ENCODE data around the gene TAS2R38.

TAS2R38 gene

DNA sequence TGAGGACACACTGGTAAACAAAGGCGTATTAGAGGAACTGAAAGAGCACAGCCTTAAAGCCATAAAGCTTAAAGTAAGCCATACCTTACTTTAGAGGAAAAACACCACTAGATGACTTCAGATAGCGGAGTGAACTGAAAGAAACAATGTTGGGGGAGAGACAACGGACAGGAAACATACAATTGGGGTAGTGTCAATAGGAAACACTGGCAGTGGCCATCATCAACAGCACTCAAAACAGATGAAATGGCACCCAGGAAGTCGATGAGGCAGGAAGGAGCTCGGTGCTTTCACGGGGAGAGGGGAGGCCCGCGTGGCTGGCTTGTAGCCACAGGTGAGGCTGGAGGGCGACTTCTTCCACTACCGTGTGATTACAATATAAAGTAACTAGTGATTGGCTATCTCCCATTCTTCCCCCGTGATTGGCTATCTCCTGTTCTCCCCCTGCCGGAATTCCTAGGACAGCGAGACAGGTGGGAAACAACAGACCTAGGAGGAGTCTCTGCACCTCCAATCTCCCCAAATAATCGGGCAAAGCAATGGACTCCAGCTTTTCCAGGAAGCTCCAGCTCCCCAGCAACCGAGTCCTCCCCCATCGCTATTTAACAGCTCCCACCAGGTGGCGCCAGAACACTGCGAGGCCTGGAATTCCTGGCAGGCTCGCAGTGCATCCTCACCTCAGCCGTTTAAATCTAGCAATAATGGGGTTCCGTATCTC is 2.4 kb upstream of the TAS2R38 start:
- DNase-seq (ENCODE audit: low read depth in 3 of 3), result peak; percentile 24 to 52 (median 31)

DNA sequence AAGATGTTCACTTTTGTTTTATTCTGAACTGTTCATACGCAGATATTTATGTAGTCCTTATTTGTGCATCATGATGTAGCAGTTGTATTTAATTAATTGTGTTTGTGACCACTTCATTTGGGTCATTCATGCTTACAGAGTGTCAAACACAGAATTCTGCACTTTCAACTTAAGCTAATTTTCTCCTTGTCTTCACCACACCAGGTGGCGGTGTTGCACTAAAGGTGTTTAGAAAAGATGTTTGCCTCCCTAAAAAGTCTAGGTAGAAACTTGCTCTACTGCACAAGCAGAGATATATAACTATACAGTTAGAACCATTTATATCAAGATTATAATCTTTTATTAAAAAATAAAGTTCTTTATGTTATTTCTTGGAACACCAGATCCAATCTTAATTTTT is 1.3 kb upstream of the TAS2R38 start:
- no peak for DNase-seq (ENCODE audit: low read depth in 3 of 3)

DNA sequence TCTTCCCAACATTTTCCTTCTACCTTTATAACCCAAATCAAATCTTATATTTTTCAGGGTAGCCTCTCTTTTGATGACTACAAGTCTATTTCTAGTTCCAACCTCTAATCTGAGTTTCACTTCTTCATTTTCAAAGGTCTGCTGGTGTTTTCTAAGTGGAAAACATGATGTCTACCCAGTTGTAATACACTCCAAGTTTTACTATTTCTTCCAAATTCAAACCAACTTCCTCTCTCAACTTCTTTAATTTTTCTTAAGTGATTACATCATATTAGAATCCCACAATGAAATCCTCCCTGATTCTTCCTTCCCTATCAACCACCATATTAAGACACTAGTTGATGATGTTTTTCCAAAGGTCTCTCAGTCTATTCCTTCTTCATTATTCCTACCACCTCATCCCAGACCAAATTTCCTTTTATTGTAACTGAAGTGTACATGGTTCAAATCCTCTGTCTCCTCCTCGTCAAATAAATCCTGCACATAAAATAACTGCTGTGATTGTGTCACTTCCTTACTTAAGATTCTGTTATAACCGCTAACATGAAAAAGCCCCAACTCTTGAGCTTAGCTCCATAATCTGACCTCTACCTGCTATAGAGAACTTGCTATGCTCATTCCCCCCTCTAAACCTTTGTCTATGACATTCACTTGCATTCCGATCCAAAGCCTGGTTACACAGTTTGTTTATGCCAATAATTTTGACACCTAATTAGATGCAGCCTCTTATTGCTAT is 12.7 kb downstream of the TAS2R38 start:
- no peak for DNase-seq (ENCODE audit: low read depth in 3 of 3)

DNA sequence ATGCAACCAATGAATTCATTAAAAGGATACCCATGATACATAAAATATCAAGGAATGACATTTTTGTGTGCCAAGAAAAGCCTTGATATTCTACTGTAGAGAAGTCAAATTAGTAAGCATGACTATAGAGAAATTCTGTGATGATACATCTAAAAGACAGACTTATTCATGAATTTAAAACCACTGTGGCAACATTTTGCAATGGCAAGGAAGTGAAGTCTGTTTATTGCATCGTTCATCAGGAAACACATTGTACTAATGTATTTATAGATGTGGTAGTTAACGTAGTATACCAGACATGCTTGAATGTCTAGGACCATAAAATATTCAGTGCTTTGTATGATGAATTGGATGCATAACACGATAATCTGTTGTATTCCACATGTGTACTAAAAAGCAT is 17.5 kb downstream of the TAS2R38 start:
- DNase-seq (ENCODE audit: low read depth in 3 of 3), result no peak

DNA sequence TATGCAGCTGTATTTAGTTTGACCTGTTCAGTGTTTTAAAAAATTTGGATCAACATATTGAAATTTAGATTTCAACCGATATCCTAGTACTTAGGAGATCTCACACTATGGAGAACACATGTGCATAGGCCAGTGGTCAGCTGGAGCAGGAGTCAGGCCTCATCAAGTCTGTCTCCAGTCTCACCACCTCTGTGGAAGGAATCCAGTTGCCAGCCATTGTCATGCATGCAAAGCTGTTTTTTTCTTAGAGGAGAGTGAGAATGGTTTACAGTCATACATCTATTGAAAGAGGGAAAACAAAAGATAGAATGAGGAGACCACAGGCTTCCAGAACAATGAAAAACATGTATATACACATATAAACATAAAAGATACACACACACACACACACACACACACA is 19.2 kb downstream of the TAS2R38 start:
- no peak for DNase-seq (ENCODE audit: low read depth in 3 of 3)

DNA sequence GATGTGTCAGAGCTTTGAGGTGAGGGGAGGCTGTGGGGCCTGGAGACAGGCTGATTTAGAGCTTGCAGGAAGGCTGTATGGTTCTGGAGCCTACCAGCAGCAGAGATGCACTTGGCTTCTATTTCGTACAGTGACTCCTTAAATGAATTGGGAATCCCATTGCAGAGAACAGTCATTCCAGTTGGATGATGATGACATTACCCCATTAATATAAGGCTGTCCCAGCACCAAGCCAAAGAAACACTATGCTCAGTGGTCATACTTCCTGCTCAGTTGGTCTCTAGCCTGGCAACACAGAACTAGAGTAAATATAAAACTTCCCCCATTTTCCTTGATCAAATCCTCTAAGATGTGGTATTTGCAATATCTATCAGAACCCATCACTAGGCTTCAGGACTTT is 21.1 kb downstream of the TAS2R38 start:
- no peak for DNase-seq (ENCODE audit: low read depth in 3 of 3)

DNA sequence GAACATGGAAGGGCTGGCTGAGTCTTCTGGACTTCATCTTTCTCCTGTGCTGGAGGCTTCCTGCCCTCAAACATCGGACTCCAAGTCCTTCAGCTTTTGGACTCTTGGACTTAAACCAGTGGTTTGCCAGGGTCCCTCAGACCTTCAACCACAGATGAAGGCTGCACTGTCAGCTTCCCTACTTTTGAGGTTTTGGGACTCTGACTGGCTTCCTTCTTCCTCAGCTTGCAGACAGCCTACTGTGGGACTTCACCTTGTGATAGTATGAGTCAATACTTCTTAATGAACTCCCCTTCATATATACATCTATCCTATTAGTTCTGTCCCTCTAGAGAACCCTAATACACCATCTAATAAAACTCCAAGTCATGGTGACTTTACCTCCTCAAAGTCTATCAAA is 22.8 kb downstream of the TAS2R38 start:
- no peak for DNase-seq (ENCODE audit: low read depth in 3 of 3)

DNA sequence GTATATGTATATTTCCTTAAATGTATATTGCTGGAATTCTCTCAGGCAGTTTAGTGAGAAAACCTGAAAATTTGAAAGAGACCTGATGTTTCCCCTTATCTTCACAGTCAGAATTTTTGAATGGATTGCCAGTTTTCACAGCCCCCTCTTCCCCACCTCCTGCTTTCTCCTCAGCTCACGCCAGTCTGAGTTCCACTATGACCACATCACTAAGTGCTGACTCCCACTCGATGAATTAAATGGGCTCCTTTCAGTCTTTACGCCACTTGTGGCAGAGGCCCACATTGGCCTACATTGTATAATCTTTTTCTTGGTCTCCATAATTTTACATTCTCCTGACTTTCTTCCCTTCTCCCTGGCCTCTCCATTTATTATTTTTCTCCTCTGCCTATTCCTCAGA is 23.7 kb downstream of the TAS2R38 start:
- no peak for DNase-seq (ENCODE audit: low read depth in 3 of 3)

DNA sequence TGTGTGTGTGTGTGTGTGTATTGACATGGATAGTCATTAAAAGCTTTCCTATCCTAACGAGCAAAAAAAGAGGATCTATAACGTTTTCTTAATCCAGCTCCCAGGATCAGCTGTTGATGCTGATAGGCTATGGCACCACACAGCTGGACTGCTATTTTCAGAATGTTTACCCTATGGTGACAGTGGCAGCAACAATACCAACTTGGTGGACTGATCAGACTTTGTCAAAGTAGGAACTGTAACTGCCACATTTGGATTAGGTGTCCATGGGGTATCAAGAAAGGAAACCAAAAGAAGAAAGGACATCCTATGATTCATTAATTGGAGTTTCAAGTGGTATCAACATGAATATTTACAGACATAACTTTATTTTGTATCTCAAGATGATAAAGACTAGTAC is 24.1 kb downstream of the TAS2R38 start:
- DNase-seq (ENCODE audit: low read depth in 3 of 3), result no peak

DNA sequence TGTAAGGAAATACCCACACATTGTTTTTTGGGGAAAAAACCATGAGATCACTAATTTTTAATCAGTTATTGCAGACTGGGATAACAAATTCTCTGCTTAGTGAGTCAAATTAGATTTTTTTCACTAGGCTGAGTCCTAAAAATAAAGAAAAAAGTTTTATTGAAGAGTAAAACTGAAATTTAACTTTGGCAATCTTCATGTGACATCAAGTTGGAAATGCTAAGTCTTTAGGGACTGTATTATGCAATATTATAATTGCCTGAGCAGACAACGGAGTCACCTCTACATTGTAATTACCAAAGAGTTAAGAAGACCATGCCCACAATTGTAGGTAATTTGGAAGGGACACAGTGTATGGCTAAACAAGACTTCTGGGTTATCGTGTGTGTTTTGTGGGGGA is 24.6 kb downstream of the TAS2R38 start:
- no peak for DNase-seq (ENCODE audit: low read depth in 3 of 3)

DNA sequence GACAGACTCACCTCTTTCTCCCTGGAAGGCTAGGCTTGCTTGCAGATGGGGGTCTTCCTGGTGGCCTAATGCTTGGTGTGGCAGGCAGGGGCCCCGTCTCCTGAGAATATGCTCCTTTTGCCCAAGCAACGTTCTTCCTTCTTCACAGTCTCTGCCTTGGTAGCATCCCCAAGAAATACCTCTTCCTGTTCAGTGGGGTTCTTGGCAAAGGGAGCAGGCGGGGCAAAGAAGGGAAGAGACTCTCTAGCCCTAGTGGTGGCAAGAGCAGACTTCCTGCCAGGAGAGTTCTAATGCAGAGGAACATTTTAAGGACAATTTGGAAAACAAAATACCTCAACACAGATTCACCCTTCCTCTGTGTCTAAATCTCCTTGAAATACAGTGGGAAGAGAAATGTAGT is 26.8 kb downstream of the TAS2R38 start, which contains the start of gene CLEC5A:
TSS of gene CLEC5A (minus strand) at position 179 of the 400 bp plus-strand sequence. CDS start 682 bp downstream, outside the sequence.
- no peak for DNase-seq (ENCODE audit: low read depth in 3 of 3)

DNA sequence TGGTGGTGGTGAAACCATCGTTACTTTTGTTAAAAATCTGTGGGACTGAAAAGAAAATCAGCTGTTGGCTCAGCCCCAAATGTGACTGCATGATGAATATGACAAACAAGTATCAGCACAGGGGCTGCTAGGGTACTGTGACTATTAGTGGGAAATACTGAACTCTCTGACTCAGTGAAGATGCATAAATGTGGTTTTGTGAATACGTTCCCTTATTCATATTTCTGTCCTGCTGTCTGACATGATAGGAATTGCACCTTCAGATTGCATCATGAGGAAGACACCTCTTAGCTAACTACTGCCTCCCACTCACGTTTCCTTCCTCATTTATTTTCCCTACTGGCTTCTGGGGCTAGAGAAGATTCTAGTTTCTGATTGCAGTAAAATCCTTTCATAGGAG is 28.2 kb downstream of the TAS2R38 start:
- no peak for DNase-seq (ENCODE audit: low read depth in 3 of 3)

DNA sequence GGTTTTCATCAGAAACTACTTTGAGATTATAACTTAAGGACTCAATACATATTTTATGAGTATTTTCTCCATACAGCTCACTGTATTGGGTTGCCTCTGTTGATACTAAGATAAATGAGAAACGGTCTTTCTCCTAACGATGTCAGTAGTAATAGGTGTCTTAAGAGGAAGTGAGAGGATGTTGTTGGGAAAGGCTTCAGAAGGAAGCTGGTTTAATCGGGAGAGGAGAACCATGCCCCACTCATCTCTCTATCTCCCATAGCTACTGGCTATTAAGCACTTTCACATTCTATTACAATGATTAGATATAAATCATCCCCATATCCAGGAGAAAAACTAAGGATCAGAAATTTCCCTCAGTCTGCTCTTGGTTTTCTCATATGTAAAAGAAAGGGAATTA is 28.8 kb downstream of the TAS2R38 start:
- no peak for DNase-seq (ENCODE audit: low read depth in 3 of 3)

DNA sequence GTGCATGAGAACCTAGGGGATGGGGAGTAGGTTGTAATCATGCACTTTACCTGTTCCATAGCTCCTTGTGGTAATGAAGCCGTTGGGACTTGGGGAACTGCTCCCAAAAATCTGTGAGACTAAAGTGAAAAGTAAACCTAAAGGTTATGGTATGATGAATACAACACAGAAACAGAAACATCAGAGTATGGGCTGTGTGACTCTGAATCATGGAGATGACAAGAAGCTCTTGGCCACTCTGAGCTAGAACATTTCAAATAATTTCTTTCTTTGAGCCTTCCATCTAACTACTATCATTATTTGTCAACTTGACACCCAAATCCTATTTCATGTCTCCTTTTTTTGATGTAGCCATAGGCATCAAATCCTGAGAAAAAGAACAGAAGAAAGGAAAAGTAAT is 29.7 kb downstream of the TAS2R38 start:
- DNase-seq (ENCODE audit: low read depth in 3 of 3), result no peak

DNA sequence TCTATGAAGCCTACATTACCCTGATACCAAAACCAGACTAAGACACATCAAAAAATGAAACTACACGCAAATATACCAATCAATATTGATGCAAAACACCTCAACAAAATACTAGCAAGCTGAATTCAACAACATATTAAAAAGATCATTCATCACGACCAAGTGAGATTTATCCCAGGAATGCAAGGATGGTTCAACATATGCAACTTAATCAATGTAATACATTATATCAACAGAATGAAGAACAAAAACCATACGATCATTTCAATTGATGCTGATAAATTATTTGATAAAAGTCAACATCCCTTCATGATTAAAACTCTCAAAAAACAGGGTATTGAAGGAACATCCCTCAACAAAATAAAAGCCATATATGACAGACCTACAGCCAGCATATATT is 32.5 kb downstream of the TAS2R38 start:
- no peak for DNase-seq (ENCODE audit: low read depth in 3 of 3)

DNA sequence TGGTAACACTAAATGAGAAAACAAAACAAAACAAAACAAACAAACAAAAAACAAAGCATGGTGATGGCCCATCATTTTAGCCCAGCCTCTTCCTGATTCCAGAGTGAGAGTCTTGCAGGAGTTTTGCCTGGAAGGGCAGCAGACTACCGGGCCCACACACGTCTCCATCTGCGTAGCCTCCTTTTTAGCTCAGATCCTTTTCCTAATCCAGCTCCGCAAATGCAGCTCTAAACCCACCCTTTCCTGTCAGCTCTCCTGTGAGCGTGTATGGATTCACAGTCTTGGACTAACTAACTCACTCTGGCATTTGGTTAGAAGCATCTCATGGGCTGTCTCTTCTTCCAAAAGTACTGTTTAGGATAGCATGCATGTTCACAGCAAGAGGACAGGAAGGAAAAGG is 43.4 kb downstream of the TAS2R38 start:
- no peak for DNase-seq (ENCODE audit: low read depth in 3 of 3)

DNA sequence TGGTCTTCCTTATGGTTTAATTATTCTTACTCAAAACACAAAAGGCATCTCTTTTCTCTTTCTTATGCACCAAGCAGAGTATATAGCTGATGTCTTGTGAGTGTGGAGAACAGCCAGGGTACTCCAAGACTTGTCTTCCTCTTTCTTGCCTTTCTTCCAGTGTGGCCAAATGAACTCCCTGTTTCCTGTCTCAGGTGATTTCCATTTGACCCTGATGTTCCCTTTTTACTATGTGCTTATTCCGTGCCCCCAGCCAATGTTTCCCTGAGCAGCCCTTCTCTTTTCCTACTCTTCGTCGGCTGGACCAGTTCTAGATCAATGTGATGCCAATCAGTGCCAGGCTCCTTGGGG is 44.8 kb downstream of the TAS2R38 start:
- DNase-seq (ENCODE audit: low read depth in 3 of 3), result no peak

DNA sequence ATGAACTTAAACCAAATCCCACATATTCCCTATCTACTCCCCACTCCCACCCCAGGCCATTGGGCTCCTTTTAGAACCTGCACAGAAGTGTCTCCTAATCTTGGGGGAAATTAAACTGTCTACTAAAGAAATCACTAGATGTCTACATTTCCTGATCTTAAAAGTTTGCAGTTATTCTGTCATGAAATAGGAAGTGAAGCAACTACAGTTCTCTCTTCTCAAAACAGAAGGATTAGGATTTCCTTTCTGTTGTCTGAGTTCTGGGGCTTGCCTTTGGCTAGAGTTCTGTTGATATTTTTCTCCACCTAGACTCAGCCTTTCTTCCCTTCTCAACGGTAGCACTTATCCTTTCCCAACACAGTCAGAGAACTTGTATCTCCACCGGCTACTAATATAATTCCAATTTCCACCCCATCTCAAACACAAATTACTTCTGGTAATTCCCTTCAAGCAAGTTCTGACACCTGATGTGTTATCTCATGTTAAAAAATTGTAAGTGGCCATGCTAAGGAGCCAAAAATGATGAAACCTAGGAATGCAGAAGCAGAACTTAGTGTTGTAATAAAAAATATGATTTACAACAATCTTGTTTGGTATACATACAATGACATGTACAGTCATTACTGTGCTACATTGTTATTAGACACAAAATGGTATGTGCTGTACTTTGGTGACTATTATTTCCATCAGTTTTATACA is 45.3 kb downstream of the TAS2R38 start:
- no peak for DNase-seq (ENCODE audit: low read depth in 3 of 3)

All from stimulated activated CD4-positive, alpha-beta T cell treated with anti-CD3 and anti-CD28 coated beads, TNF-alpha, amount 100 ng/mL, for 4 hours (primary cell).